HG02678 (cell line): ENCODE data around the gene NRDC.
"Not testable (repeated sequence)": the region's sequence is repeated elsewhere in the genome, so short reads cannot be mapped to it uniquely, and the experiment has no call there.

Source experiments
- ATAC-seq: cut with Tn5 transposase; IDR thresholded peaks from one replicate; pipeline ENCODE4 v1.9.1; 2021; ENCODE audit warnings: mild to moderate bottlenecking, moderate library complexity; ENCODE audit not compliant: unreplicated experiment

NRDC gene

DNA sequence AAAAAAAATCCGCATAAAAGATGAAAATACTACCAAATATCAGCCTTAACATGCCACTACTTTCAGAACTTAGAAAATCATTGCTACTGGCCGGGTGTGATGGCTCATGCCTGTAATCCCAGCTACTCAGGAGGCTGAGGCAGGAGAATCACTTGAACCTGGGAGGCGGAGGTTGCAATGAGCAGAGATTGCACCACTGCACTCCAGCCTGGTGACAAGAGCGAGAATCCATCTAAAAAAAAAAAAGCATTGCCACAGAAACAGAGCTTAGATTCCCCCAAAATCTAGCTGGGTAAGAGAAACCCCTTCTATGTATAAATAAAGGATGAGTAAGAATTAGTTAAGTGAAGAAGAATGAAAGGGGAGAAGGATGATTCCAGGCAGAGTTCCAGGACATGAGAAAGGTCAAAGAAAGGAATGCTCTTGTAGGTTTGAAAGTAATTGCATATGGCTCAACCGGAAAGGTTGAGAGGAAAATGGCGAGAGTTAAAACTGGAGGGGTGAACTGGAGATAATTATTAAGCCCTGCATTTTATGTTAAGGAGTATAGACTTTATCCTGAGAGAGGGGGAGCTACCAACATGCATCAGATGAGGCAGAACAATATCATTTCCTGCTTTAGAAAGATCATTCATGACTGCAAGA is 19.7 kb upstream of the NRDC start:
- no peak for ATAC-seq

DNA sequence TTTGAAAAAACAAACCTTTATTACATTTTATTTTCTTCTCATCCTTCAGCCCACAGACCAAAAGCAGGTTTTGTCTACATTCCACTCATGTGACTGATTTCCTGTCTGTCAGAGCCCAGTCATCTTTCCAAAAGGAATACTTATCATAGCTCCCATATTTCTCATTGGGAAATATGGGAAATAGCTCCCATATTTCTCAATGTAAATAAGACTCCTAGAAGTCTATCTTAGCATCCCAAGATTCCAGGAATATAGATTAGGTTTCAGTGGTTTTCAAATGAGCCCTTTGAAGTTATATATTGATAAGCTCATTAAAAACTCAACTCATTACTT is 19.1 kb upstream of the NRDC start:
- no peak for ATAC-seq

DNA sequence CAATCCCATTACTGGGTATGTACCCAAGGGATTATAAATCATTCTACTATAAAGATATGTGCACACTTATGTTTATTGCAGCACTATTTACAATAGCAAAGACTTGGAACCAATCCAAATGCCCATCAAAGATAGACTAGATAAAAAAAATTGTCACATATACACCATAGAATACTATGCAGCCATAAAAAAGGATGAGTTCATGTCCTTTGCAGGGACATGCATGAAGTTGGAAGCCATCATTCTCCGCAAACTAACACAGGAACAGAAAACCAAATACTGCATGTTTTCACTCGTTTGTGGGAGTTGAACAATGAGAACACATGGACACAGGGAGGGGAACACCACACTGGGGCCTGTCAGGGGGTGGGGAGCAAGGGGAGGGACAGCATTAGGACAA is 16.2 kb upstream of the NRDC start:
- ATAC-seq: not testable (repeated sequence)

DNA sequence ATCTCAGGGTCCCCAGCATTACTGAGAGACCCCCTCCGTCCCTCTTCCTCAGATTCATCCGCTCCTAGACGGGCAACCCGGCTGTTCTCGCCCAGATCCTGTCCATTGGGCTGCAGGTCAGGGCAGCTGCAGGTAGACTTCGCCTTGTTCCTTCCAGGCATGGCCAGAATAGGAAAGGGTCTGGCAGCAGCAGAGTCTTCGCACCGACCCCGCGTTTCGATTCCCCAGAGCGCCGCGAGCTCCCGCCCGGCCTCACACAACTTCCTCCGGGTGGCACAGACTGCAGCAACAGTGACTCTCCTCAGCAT is 265 bp downstream of the NRDC start:
- ATAC-seq: peak; percentile 26

DNA sequence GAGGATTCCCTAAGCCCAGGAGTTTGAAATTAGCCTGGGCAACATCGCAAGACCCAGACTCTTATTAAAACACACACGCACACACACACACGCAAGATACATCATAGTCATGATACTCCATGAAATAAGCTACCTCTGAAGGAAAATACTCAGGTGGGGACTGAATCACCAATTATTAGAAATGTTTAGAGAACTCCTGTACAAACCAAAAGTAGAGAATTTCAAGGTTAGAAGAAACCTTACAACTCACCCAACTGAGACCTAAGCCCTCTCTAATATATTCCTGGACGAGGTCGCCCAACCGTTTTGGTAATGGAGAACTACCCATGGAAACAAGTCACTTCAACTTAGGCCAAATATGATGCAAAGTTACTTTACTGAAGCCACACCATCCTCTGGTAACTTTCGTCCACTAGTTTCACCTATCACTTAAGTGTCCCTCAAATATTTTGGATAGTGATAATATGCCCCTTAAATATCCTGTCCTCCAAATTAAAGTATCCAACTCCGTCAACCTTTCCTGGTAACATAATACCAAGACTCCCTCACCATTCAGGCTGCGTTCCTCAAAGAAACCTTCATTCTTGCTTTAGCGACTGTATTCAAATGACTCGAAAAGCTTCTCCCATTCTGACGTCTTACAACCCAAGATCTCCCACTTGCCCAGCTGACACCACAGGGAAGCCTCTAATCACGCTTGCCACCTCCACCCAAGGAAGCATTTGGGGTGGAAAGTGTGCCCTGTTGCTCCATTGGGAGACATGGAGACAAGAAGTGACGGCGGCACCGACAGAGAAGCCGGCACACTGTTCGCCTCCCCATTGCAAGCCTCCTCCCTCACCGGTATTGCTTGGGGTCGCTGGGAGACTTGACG is 856 bp downstream of the NRDC start:
- ATAC-seq: no peak

DNA sequence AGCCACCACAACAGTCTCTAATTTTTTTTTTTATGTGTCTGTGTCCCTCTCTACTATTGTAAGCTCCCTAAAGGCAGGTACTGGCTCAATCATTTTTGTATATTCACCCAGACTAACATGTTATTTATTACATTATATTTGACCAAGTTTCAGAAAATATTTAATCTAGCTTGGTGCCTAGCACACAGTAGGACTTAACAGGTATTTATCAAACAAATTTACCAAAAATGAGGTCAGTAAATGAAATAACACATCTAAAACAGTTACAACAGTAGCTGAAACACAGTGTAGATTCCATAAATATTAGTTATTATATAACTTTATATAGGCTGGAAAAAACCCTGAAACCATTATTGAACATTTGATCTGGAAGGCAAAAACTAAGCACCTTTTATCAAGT is 2.7 kb downstream of the NRDC start:
- no peak for ATAC-seq

DNA sequence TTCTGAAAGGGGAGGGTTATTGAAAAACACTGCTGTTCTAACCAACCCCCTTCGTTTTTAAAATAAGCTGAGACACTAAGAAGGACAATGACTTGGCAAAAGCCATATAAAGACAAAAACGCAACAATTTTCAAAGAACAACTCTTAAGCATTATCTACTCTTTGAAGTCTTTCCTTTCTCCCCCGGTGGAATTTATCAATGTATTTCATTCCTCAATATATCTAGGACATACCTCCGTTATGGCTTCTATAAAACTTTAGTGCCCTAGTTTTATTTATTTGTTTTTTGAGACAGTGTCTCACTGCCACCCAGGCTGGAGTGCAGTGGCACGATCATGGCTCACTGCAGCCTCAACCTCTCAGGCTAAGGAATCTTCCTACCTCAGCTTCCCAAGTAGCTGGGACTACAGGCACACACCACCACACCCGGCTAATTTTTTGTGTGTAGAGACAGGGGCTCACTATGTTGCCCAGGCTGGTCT is 3.2 kb downstream of the NRDC start:
- no peak for ATAC-seq

DNA sequence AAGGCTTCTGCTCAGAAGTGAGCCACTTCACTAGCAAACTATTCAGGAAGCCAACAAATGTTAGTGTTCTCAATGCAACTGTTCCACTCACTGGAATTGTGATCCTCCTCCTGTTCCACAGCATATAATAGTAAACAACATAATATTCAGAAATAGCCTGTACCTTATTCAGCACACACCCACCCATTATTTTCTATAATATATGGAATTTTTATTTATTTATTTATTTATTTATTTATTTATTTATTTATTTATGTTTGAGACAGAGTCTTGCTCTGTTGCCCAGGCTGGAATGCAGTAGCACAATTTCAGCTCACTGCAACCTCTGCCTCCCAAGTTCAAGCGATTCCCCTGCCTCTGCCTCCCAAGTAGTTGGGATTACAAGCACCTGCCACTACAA is 5.3 kb downstream of the NRDC start:
- not testable (repeated sequence) for ATAC-seq

DNA sequence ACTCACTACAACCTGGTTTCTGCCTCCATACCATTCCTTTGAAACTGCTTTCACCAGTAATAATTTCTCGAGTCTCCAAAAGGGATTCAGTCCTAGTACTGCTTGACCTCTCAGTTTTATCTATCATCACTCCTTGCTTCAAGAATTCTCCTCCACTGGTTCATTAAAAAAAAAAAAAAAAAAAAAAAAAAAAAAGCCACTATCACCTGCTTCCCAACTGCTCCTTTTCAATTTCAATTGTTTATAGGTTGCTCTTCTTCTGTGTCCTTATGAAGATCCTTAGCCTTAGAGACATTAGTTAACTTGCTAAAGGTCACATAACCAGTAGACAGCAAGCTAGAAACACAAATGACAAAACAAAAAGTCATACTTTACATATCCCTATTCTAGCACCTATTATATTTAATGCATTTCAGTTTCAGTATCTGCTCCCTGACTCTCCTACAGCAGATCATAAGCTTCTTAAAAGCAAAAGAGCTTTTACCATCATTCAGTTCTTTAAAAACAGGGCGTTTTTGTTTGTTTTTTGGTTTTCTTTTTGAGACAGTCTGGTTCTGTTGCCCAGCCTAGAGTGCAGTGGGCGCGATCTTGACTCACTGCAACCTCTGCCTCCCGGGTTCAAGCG is 7.1 kb downstream of the NRDC start:
- peak; percentile 56 for ATAC-seq

DNA sequence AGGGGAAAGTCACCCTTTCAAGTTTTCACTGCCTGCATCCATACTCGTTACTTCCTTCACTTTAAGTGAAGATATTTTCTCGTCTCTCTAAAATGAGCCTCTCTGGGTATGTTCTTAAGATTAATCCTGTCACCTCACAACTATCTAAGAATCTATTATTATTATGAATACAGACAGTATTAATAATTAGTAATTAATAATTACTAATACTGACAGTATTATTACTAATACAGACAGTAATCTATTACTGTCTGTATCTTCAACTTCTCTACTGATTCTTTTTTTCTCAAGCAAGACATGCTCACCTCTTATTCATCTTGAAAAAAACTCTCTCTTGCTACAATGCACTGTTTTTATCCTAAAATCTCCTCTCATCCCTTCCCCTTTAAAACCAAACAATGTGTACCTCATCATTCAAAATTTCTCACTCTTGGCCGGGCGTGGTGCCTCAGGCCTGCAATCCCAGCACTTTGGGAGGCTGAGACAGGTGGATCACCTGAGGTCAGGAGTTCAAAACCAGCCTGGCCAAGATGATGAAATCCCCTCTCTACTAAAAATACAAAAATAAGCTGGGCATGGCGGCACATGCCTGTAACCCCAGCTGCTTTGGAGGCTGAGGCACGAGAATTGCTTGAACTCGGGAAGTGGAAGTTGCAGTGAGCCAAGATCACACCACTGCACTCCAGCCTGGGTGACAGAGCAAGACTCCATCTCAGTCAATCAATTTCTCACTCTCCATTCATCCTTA is 7.8 kb downstream of the NRDC start:
- ATAC-seq: no peak

DNA sequence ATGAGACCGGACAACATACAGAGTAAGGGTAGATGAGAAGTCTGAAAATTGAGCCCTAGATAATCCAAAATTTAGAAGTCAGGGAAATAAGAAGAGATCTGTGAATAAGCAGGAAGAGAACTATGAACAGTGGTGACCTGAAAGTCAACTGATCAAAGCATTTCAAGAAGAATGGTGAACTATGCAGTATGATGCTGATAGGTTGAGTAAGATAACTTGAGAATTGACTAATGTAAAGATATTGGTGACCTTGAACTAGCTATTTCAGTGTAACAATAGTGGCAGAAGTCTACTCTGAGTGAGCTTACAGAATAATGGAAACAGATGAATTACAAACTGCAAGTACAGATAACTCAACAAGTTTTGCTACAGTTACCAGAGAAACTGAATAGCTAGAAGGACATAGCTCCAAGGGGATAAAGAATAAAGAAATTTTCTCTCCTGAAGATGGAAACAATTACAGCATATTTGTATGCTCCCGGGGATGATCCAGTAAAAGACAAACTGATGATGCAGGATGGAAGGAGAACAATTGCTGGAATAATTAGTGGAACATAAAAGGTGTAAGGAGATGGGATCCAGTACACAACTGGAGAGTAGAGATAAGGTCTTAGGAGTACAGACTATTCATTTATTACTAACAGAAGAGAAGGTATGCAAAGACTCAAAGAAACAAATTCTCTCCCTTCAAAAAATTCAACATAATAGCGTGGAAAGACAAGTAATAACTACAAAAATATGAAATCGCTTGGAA is 10.9 kb downstream of the NRDC start:
- ATAC-seq: no peak

DNA sequence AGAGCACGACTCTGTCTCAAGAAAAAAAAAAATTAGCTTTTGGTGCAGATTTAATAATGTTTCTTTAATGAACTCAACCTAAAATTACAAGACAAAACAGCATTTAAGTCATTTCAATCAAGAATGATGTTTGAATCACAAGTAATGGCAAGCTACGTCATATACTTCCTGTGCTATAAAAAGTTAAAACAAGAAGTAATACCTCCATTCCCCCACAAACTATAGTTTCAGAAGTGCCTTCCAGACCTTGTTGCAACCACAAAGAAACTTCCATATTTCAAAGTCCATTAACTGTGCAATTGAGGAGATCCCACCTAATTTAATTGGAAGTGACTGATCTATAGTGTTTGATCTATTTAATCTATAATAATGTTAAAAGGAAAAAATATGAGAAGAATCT is 15.1 kb downstream of the NRDC start:
- ATAC-seq: peak; percentile 62

DNA sequence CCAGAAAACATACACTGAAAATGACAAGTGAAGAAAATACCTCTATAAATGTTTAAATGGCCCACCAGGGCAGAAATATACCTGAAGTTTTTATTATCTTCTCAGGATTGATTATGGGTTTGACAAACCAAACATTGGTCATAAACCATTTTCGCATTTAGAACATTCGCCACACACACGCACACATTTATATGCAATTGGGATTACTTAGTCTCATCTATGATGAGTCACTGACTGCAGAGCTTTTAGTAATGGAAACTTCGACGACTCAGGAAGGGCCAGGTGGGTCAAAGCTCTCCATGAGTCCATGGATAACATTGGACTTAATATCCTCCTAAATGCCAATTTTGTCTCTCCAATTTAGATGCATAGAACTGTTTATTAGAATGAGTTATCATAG is 16.9 kb downstream of the NRDC start:
- no peak for ATAC-seq

DNA sequence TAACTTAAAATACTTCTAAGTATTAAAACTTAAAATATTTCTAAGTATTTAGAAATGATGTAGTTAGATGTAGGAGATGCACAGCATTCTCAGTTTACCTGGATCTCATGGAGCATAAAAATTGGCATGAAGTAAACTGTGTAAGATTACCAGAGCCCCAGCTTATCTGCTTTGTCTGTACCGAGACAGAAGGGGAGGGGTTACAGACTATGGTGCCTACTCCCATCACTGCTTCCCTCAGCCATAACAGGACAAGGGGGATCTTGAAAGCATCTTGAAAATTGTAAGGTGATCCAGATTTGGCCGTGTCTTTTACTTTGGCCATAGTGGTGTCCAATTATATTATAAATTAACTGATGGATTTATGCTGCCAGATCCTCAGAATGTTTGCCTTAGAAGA is 18.8 kb downstream of the NRDC start:
- ATAC-seq: no peak

DNA sequence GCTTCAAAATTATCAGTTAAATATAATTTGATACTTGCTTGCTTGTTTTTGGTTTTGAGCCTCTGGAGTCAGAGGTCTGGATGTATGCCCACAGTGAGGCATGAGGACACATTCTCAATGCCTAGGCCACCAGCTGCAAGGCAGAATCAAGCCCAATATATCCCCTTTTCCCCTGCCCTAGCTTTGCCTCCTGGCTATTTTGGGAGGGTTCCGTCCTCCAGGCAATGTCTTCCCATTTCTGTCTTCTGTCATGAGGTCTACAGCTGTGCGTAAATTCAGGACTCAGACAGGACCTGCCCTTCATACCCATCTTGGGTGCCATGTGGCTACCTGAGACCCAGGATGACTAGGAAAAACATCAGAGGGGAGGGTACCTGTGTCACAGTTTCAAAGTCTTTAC is 19.2 kb downstream of the NRDC start:
- ATAC-seq: no peak

DNA sequence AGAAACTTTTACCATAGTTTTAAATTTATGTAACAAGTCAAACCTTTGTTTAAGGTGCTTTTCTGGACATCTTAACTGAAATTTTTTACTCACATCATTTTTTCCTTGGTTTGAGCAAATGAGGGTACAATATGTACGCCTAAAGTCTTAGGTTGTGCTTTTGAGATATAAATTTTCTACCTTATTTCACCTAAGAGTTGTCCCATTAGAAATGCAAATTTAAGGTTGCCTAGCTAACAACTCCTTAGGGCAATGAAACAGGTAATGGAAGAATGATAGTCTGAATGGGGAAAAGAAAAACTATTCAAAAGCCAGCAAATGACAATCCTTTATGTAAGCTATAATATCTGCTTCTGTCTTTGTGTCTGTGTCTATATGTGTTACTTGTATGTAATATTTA is 19.6 kb downstream of the NRDC start:
- ATAC-seq: no peak

DNA sequence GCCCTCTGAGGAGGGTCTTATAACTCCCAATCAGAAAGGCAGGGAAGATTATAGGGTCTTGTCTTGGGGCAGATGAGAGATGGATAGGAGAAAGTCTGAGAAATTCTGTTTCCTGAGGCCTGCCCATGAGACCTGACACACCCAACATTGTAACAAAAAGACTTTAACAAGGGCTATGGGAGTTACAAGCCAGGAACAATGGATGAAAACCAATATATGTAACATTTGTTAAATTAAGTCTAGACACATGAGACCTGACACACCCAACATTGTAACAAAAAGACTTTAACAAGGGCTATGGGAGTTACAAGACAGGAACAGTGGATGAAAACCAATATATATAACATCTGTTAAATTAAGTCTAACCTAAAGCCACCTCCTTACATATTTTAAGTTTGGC is 21.8 kb downstream of the NRDC start:
- ATAC-seq: no peak

DNA sequence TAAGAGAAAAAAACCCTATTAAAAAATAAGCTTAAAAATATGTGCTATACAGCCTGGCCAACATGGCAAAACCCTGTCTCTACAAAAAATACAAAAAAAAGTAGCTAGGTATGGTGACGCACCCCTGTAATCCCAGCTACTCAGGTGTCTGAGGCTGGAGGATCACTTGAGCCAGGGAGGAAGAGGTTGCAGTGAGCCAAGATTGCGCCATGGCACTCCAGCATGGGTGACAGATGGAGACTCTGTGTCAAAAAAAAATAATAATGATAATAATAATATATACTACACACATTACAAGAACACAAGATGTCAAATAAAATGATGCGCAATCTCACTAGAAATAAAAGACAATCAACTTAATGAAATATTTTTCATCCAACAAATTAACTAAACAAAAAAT is 22.9 kb downstream of the NRDC start:
- no peak for ATAC-seq

DNA sequence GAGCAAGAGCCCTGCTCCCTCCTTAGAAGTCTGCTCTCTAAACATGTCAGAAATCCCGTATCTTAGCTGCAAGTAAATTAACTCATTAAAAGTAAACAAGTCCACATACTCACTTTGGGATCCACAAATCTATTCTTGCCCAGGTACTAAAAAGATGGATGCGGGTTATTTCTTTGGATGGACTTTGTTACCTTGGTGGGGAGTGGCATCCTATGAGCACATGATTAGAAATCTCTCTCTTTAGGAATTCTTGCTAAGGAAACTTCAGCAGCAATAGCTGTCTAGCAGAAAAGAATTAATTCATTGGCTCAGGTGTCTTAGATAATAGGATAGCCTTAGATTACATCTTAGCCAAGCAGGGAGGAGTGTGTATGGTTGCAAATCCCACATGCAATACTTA is 25.2 kb downstream of the NRDC start:
- no peak for ATAC-seq

DNA sequence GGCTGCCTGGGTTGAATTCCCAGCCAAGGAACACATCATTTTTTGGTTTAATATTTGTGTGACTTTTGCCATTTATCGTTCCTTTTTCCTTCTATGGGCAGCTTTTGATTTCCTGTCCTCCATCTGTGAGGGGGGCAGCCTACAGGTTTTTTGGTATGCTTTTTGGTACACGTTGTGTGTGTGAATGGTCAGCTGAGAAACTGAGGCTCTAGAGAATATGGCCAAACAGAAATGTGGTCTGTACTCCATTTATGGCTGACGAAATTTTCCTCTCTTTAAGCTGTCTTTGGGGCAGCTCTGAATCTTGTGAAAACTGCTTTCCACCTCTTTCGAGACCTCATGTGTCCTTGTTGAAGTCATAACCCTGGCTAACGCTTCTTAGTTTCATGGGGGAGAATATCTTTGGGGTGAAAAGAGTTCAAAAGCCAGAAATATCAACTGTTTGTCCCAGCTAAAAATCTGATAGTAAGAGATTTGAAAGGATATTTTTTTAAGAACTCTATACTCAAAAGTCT is 26.6 kb downstream of the NRDC start:
- ATAC-seq: no peak
